Right lobe of liver (tissue), 6 donors: ENCODE results near the gene SLX4. TPM values are rescaled to one million over a fixed set of nuclear protein-coding genes. Genes with fewer than 3 reads are reported as not detected.

Experiments used
- ATAC-seq, 4 donors: fragments of 200-7000 bp; cut with Tn5 transposase; one replicate each; pipeline ENCODE4 v1.9.1; 2020; ENCODE audit warnings: mild to moderate bottlenecking in 4 of 4, moderate library complexity in 4 of 4
- DNase-seq, 3 donors: peaks; one replicate each; pipeline ENCODE4 v3.0.0-alpha.2; 2020
- H3K27ac ChIP-seq, 3 donors: fragments of 200-600 bp; one replicate each; pipeline ENCODE4 v1.8.0; 2022
- H3K27me3 ChIP-seq, 2 donors: fragments of 200-600 bp; one replicate each; pipeline ENCODE4 v1.8.0; 2022
- H3K36me3 ChIP-seq, 4 donors: fragments of 200-600 bp; sonication (generic) in 1 of 4; one replicate each; pipeline versions ENCODE4 v1.5.1 to v1.8.0; 2017 to 2022; ENCODE audit warnings: control low read depth in 1 of 4
- H3K4me1 ChIP-seq, 4 donors: fragments of 200-600 bp; sonication (generic) in 1 of 4; one replicate each; pipeline versions ENCODE4 v1.5.1 to v1.8.0; 2017 to 2022; ENCODE audit warnings: control low read depth in 1 of 4
- H3K4me3 ChIP-seq, 3 donors: fragments of 200-600 bp; one replicate each; pipeline ENCODE4 v1.8.0; 2022
- H3K9me3 ChIP-seq, 4 donors: fragments of 200-600 bp; sonication (generic) in 1 of 4; one replicate each; pipeline versions ENCODE4 v1.5.1 to v1.8.0; 2017 to 2022; ENCODE audit warnings: control low read depth in 1 of 4
- POLR2A ChIP-seq: fragments of 450-650 bp; IDR thresholded peaks from one replicate; pipeline ENCODE4 v1.6.1; 2017; ENCODE audit warnings: antibody characterized with exemption, mild to moderate bottlenecking
- WGBS: methylation state at CpG from one replicate; pipeline ENCODE4 v1.1.6; 2018; ENCODE audit warnings: low coverage, low lambda C conversion rate; ENCODE audit not compliant: insufficient coverage; ENCODE audit errors: missing lambda C conversion rate; 5-methylcytosine and 5-hydroxymethylcytosine counted together
- intact Hi-C, 2 donors: fragments of 100-400 bp; cut with DNase I; formaldehyde crosslinking; loops; one replicate each; pipeline versions ENCODE4 v1.11.2 to v1.14.1; 2022
- total RNA-seq, 6 experiments: library from RNA; depleted of rRNA in 2 of 6; stranded (reverse); fragments of >200 nt in 2 of 6; fragmentation: NEBNext Ultra II Directional in 3 of 6; extraction: Animal tissue kit (Norgen Biotek cat#: 25700) in 3 of 6; gene quantifications; one replicate each; pipeline versions ENCODE4 v1.1.0 to v1.2.4, GENCODE V29; 2016 to 2023
- TF ChIP-seq, protein P1 (sequence below), 4 donors: fragments of 200-600 bp in 3 of 4; fragments of 450-650 bp in 1 of 4; IDR thresholded peaks; one replicate each; pipeline versions ENCODE4 v1.5.1 to v1.8.0; 2016 to 2022; ENCODE audit warnings: antibody characterized with exemption in 4 of 4, mild to moderate bottlenecking in 2 of 4
- donor health status: DM: no; HTN: yes; CAD: no.
- donor health status: DM: no; HTN: no; CAD: no.
- donor health status: DM: no; HTN: no; CAD: no.
- donor health status: DM: no; HTN: yes; CAD: no.
- donor health status: DM: no; HTN: yes; CAD: no.

Gene SLX4
- total RNA-seq, 6 experiments from 2014 or later = 1.8 to 2.9 (median 2.2) TPM

DNA sequence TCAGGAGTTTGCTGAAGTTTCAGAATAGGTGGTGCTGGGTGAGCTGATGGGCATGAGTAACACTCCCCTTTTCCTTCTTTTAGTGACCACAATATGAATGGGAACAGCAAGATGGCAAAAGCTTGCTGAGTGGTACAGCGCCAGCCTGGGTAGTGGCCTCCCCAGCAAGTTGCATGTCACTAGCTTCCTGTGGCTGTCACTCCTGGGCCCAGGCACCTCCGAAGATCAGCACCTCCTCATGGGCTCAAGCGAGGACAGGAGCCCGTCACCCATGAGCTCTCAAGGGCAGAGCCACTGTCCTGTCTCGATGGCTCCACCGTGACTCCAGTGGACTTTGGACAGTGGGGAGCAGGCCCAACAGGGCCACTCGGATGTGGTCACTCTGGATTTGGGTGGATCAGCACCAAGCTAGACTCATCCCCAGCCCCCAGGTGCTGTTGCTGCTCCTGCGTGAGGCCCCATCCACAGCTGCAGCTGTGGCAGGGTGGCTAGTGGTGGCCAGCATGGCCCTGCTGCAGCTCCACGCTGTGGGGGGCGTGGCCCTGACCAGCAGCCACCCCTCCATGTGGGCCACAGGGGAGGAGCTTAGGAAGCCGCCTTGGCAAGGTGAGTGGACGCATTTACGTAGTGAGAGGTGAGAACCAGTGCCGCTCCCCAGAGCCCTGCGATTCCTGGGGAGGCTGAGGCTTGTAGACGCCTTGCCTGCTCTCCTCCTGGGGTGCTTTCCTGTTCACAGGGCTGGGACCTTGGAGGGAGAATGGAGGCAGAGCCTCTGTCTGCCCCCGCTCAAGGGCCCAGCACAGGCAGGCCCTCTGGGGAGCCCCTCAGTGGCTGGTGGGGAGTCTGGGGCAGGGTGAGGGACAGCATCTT is 29.5 kb upstream of the SLX4 start:
- Histone ChIP-seq H3K36me3 (no peaks in the 10 kb centered on the region), H3K27me3 (no peaks in the 10 kb centered on the region), H3K4me1 (peaks cover 0 to 11% (median 0%) of the 10 kb centered on the region in 4 donors), H3K4me3 (no peak overlapping the region), H3K9me3 (no peaks in the 10 kb centered on the region), H3K27ac (no peak overlapping the region)
- DNase-seq (peak in 1 of 3 donors; percentile 32), ATAC-seq (peak in 1 of 4 donors; percentile 6)
- TF ChIP-seq, protein P1, sequence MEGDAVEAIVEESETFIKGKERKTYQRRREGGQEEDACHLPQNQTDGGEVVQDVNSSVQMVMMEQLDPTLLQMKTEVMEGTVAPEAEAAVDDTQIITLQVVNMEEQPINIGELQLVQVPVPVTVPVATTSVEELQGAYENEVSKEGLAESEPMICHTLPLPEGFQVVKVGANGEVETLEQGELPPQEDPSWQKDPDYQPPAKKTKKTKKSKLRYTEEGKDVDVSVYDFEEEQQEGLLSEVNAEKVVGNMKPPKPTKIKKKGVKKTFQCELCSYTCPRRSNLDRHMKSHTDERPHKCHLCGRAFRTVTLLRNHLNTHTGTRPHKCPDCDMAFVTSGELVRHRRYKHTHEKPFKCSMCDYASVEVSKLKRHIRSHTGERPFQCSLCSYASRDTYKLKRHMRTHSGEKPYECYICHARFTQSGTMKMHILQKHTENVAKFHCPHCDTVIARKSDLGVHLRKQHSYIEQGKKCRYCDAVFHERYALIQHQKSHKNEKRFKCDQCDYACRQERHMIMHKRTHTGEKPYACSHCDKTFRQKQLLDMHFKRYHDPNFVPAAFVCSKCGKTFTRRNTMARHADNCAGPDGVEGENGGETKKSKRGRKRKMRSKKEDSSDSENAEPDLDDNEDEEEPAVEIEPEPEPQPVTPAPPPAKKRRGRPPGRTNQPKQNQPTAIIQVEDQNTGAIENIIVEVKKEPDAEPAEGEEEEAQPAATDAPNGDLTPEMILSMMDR (IDR thresholded peaks at IDR 0.05) = no peak
- no peak for TF ChIP-seq POLR2A
- intact Hi-C loops = no loop called here
- WGBS = no CpG with 5 or more reads among the region's 17 CpGs

DNA sequence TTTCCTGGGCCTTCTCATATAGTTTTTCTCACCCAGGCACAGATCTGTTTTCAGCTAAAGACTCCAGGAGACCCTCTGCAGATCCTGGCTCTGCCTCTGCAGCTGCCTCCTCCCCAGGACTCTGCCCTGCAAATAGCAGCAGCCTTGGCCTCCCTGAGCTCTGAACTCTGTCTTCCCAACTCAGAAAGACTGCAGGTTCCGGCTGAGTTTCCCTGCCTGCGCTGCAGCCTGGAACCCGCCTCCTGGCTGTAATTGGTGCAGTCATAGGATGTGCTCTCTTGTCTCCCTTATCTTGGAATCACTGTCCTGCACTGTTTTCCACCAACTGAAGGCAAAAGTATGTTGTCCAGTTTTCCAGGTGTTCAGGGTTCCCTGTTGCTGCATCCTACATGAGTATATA is 28.8 kb upstream of the SLX4 start:
- no peaks in the 10 kb centered on the region for H3K9me3 ChIP-seq
- H3K27ac ChIP-seq = no peak overlapping the region
- H3K4me3 ChIP-seq = no peak overlapping the region
- TF ChIP-seq, protein P1 (IDR thresholded peaks at IDR 0.05) = no peak
- no peak for TF ChIP-seq POLR2A
- peaks cover 0 to 8% (median 0%) of the 10 kb centered on the region in 4 donors for H3K4me1 ChIP-seq
- no peaks in the 10 kb centered on the region for H3K27me3 ChIP-seq
- no peaks in the 10 kb centered on the region for H3K36me3 ChIP-seq
- ATAC-seq = peak in 1 of 4 donors; percentile 42
- 40% methylated on average over 1 of the region's 3 CpGs for WGBS
- intact Hi-C loops = no loop called here
- peak in 1 of 3 donors; percentile 39 for DNase-seq

DNA sequence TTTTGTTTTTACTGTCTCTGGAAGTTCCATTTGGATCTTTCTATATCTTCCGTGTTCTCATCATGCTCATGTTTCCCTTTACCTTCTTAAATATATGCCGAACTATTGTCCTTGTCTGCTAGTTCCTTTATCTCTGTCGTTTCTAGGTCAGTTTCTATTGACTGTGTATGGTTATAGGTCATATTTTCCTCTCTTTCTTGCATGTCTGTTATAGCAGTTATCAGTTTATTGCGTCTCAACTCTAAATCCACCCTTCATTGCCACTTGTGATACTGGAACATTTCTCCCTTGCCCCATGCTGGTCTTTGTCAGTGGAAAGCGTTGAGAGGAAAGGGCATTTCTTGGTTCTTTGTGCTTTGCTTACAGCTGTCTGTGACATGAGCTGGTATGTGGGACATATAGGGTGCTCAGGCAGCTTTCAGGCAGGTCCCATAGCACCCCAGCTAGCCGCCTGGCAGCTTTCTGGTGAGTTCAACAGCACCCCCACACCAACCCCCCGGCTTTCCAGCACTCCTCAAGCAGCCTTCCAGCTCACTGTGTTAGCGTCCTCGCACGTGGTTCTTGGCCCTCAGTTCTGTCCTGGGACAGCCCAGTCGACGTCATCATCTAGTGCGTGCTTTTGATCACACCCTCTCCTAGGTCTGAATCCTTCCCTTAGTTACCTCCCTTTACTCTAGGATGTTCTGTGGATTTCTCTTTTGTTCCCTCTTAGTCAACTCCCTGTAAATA is 27.7 kb upstream of the SLX4 start:
- Histone ChIP-seq H3K36me3 (no peaks in the 10 kb centered on the region), H3K4me3 (no peak overlapping the region), H3K9me3 (no peaks in the 10 kb centered on the region), H3K4me1 (peaks cover 0 to 8% (median 0%) of the 10 kb centered on the region in 4 donors), H3K27me3 (no peaks in the 10 kb centered on the region), H3K27ac (no peak overlapping the region)
- TF ChIP-seq, protein P1 (IDR thresholded peaks at IDR 0.05) = no peak
- no peak for TF ChIP-seq POLR2A
- ATAC-seq (no peak), DNase-seq (peak in 1 of 3 donors; percentile 15)
- intact Hi-C loops = no loop called here
- WGBS = 95% methylated on average over 11 of the region's 13 CpGs

DNA sequence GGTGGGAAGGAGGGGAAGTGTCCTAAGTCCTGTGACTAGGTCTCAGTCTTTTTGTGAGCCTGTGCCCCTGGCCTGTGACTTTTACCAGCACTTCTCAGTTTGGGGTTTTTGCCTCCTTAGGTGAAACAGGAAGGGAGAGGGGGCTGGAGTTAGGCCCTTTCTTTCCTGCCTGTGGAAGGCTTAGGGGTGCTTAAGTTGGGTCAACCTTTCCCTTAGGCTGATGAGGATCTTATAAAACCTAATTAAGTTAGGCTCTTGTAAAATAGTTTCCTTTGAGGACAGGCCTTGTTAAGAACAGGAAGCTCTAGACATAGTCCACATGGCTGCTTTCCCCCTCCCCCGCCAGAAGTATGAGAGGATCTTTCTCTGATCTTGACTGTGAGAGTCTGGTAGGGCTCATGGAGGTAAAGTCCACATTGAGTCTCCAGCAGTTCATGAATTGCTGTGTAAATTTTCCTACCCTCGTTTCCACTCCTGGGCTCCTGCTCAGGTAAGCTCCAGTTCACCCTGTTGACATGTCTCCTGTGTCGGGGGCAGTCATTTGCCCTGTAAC is 26.0 kb upstream of the SLX4 start:
- no peak for TF ChIP-seq POLR2A
- TF ChIP-seq, protein P1 (IDR thresholded peaks at IDR 0.05) = no peak
- DNase-seq = peak in 1 of 3 donors; percentile 37
- H3K36me3 ChIP-seq = no peaks in the 10 kb centered on the region
- intact Hi-C loops = no loop called here
- WGBS = 56% methylated on average over 2 of the region's 3 CpGs
- H3K4me1 ChIP-seq = peaks cover 0 to 8% (median 0%) of the 10 kb centered on the region in 4 donors
- H3K4me3 ChIP-seq = no peak overlapping the region
- no peak overlapping the region for H3K27ac ChIP-seq
- no peaks in the 10 kb centered on the region for H3K27me3 ChIP-seq
- no peaks in the 10 kb centered on the region for H3K9me3 ChIP-seq
- ATAC-seq = peak; percentile 15 to 60 (median 43)
